Psoas muscle (tissue), 8 donors: ENCODE data around the gene CSNK1G1. TPM values are rescaled to one million over a fixed set of nuclear protein-coding genes. Genes with fewer than 3 reads are reported as not detected.
"Not testable (repeated sequence)": the region's sequence is repeated elsewhere in the genome, so short reads cannot be mapped to it uniquely, and the experiment has no call there.

Experiments
- ATAC-seq, 4 donors: fragments of 200-7000 bp; cut with Tn5 transposase; one replicate each; pipeline ENCODE4 v1.9.1; 2020; ENCODE audit warnings: moderate library complexity in 3 of 4, mild to moderate bottlenecking in 2 of 4
- DNase-seq, 2 donors: peaks; one replicate each; pipeline ENCODE4 v3.0.0-alpha.2; 2020
- H3K27ac ChIP-seq: fragments of 200-600 bp; one replicate; pipeline ENCODE4 v1.8.0; 2022
- H3K27me3 ChIP-seq, 3 donors: fragments of 200-600 bp in 1 of 3; one replicate each; pipeline versions ENCODE4 v1.6.1 to v1.8.0; 2013 to 2022; ENCODE audit warnings: low read length in 2 of 3, mild to moderate bottlenecking in 2 of 3, moderate library complexity in 1 of 3; ENCODE audit not compliant: insufficient read depth in 3 of 3
- H3K36me3 ChIP-seq, 2 donors: fragments of 200-600 bp in 1 of 2; one replicate each; pipeline versions ENCODE4 v1.6.1 to v1.8.0; 2013 to 2022; ENCODE audit warnings: low read depth in 1 of 2, mild to moderate bottlenecking in 1 of 2, moderate library complexity in 1 of 2; ENCODE audit not compliant: insufficient read depth in 1 of 2
- H3K4me1 ChIP-seq: fragments of 200-600 bp; one replicate; pipeline ENCODE4 v1.8.0; 2022
- H3K4me3 ChIP-seq: fragments of 200-600 bp; one replicate; pipeline ENCODE4 v1.8.0; 2022; ENCODE audit warnings: mild to moderate bottlenecking
- H3K9me3 ChIP-seq: fragments of 200-600 bp; one replicate; pipeline ENCODE4 v1.8.0; 2022
- CTCF ChIP-seq: fragments of 200-600 bp; IDR thresholded peaks from one replicate; pipeline ENCODE4 v1.8.0; 2022; ENCODE audit warnings: antibody characterized with exemption
- WGBS, 3 donors: extraction: QIAGEN DNeasy Blood & Tissue Kit; methylation state at CpG; one replicate each; pipeline versions ENCODE4 v1.1.6 to v1.1.7; 2013; 5-methylcytosine and 5-hydroxymethylcytosine counted together
- intact Hi-C, 2 donors: fragments of 100-400 bp; cut with DNase I; formaldehyde crosslinking; loops; one replicate each; pipeline versions ENCODE4 v1.11.0 to v1.14.2; 2022
- polyA plus RNA-seq, 3 donors: library from polyadenylated mRNA; stranded (reverse); fragments of 200-250 nt; gene quantifications; one replicate each; pipeline ENCODE4 v1.2.3, GENCODE V29; 2013
- total RNA-seq, 4 donors: library from RNA; stranded (reverse); fragmentation: NEBNext Ultra II Directional in 2 of 4; extraction: Animal tissue kit (Norgen Biotek cat#: 25700) in 2 of 4; gene quantifications; one replicate each; pipeline versions ENCODE4 v1.2.1 to v1.2.4, GENCODE V29; 2021 to 2023
- donor health status: healthy with polysubstance abuse.
- donor health status: DM: no; HTN: no; CAD: no; lungs with moderate emphysema.
- donor health status: Bipolar disorder and iron deficiency.
- donor health status: healthy.
- donor health status: DM: yes; HTN: yes; CAD: no.
- donor health status: DM: no; HTN: no; CAD: no.
- donor health status: DM: no; HTN: no; CAD: no.
- donor health status: DM: yes; HTN: yes; CAD: no.

CSNK1G1 gene
- total and polyA plus RNA-seq, 7 donors, result 1.9 to 9.6 (median 7.1) TPM

GRCh38 chr15:64354688-64355344 is 1.2 kb downstream of the CSNK1G1 start:
- Histone ChIP-seq H3K4me3 (peak overlapping the region; percentile 80), H3K27ac (no peak overlapping the region), H3K9me3 (no peaks in the 10 kb centered on the region), H3K4me1 (peaks cover 12% of the 10 kb centered on the region), H3K27me3 (no peaks in the 10 kb centered on the region), H3K36me3 (no peaks in the 10 kb centered on the region)
- DNase-seq (no peak), ATAC-seq (no peak)
- WGBS, 3 donors, result 26 to 35% (median 27%) methylated on average over 5 of the region's 5 CpGs
- TF ChIP-seq CTCF, result no peak
- intact Hi-C loops, result loop anchor here (5.0 kb wide), 2 partner anchors 148 to 193 kb away; partner anchors contain the start of gene PPIB (in 2 of the 2)

- WGBS, 3 donors, result 72 to 80% (median 75%) methylated on average over 7 of the region's 7 CpGs
- ATAC-seq (no peak), DNase-seq (no peak)
- Histone ChIP-seq H3K27me3 (no peaks in the 10 kb centered on the region), H3K9me3 (no peaks in the 10 kb centered on the region), H3K4me3 (no peak overlapping the region), H3K27ac (no peak overlapping the region), H3K4me1 (peaks cover 8% of the 10 kb centered on the region), H3K36me3 (peaks cover 0 to 19% of the 10 kb centered on the region in 2 donors)
- no peak for TF ChIP-seq CTCF
- intact Hi-C loops, result no loop called here
Measured at GRCh38 chr15:64351265-64351664, 4.7 kb downstream of the CSNK1G1 start.

GRCh38 chr15:64349375-64349774 is 6.6 kb downstream of the CSNK1G1 start:
- DNase-seq (no peak), ATAC-seq (peak in 3 of 4 donors; percentile 45 to 75 (median 54))
- WGBS, 3 donors, result 54 to 74% (median 66%) methylated on average over 2 of the region's 2 CpGs
- Histone ChIP-seq H3K27ac (no peak overlapping the region), H3K4me1 (no peaks in the 10 kb centered on the region), H3K9me3 (no peaks in the 10 kb centered on the region), H3K4me3 (no peak overlapping the region), H3K36me3 (peaks cover 0 to 19% of the 10 kb centered on the region in 2 donors), H3K27me3 (no peaks in the 10 kb centered on the region)
- no peak for TF ChIP-seq CTCF
- intact Hi-C loops, result no loop called here

- Histone ChIP-seq H3K27me3 (no peaks in the 10 kb centered on the region), H3K36me3 (peaks cover 0 to 19% of the 10 kb centered on the region in 2 donors), H3K27ac (no peak overlapping the region), H3K9me3 (no peaks in the 10 kb centered on the region), H3K4me3 (no peak overlapping the region), H3K4me1 (no peaks in the 10 kb centered on the region)
- ATAC-seq, result no peak
- 71 to 87% (median 79%) methylated on average over 1 of the region's 1 CpG for WGBS, 3 donors
- intact Hi-C loops, result no loop called here
- no peak for DNase-seq
- TF ChIP-seq CTCF, result no peak
Measured at GRCh38 chr15:64348455-64348854, 7.5 kb downstream of the CSNK1G1 start.

- H3K27me3 ChIP-seq, H3K4me1 ChIP-seq, DNase-seq, H3K4me3 ChIP-seq, ATAC-seq, H3K27ac ChIP-seq, intact Hi-C loops, H3K9me3 ChIP-seq: not testable (repeated sequence)
- whole genome bisulfite sequencing, 3 donors, result 97% methylated on average over 6 of the region's 6 CpGs
- peaks cover 0 to 19% of the 10 kb centered on the region in 2 donors for H3K36me3 ChIP-seq
Measured at GRCh38 chr15:64346242-64346641, 9.7 kb downstream of the CSNK1G1 start.
